HG03575 (cell line): ENCODE measurements around the gene CDK2AP2.
"Not testable (repeated sequence)": the region's sequence is repeated elsewhere in the genome, so short reads cannot be mapped to it uniquely, and the experiment has no call there.

Experiments
- ATAC-seq: cut with Tn5 transposase; IDR thresholded peaks from one replicate; pipeline ENCODE4 v1.9.1; 2021; ENCODE audit not compliant: unreplicated experiment, insufficient number of reproducible peaks, low FRiP score; ENCODE audit errors: extremely low read depth

The CDK2AP2 gene

DNA sequence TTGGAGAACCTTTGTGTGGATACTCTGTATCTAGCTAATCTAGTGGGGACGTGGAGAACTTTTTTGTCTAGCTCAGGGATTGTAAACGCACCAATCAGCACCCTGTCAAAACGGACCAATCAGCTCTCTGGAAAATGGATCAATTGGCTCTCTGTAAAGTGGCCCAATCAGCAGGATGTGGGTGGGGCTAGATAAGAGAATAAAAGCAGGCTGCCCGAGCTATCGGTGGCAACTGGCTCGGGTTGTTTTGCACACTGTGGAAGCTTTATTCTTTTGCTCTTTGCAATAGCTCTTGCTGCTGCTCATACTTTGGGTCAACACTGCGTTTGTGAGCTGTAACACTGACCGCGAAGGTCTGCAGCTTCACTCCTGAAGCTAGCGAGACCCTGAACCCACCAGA, 31.3 kb downstream of the CDK2AP2 start:
- ATAC-seq, result not testable (repeated sequence)

DNA sequence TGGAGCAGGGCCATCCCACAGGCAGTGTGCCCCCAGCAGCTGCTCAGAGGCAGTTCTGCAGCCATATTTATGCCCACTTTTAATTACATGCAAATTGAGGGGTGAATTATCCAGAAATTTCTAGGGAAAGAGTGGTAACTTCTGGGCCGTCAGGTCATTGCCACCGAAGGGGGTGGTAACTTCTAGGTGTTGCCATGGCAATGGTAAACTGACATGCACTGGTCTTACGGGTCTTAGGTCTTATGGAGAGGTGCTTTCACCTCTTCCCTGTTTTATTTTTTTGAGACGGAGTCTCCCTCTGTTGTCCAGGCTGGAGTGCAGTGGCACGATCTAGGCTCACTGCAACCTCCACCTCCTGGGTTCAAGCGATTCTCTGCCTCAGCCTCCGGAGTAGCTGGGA, 35.1 kb downstream of the CDK2AP2 start:
- no peak for ATAC-seq

GRCh38 chr11:67470337-67471002, 37.5 kb downstream of the CDK2AP2 start:
- ATAC-seq, result no peak

GRCh38 chr11:67469508-67469811, 38.5 kb downstream of the CDK2AP2 start:
- no peak for ATAC-seq

DNA sequence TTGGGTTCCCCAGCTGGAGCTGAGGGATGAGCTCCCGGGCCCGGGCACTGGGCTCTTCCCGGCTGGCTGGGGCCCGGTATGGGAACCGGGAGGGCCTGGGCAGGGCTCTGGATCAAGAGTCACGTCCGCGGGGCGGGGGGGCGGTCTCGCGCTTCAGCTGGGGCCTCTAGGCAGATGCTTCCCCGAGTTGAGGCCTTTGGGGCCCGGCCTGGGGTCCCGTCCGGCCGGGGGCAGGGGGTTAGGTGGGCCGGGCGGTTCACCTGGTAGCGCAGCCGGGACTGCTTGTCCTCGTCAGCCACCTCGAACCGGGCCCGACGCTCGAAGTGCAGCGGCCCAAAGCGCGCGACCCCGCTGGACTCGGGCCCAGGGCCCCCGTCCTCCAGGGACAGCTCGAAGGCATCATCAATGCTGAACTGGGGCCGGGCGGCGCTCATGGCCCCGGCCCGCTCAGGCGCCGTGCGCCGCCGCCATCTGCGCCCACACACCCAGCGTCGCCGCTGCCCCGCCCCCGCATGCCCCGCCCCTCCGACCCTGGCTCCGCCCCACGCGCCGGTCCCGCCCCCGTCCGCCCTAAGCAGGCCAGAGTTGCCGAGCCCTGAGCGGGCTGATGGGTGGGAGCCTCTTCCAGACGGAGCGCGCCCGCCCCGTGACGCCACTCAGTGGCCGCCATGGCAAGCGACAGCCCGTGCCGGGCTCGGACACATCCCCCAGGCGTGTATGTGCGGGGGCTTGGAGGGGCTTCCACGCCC, 39.0 kb downstream of the CDK2AP2 start, which contains the start of gene TMEM134:
Gene TMEM134, minus strand, starts transcription at position 493 of the 749 bp plus-strand sequence. Its CDS starts 59 bp downstream, at position 434.
- no peak for ATAC-seq

GRCh38 chr11:67468456-67468758, 39.6 kb downstream of the CDK2AP2 start:
- ATAC-seq, result no peak

GRCh38 chr11:67468056-67468455, 39.9 kb downstream of the CDK2AP2 start:
- no peak for ATAC-seq

DNA sequence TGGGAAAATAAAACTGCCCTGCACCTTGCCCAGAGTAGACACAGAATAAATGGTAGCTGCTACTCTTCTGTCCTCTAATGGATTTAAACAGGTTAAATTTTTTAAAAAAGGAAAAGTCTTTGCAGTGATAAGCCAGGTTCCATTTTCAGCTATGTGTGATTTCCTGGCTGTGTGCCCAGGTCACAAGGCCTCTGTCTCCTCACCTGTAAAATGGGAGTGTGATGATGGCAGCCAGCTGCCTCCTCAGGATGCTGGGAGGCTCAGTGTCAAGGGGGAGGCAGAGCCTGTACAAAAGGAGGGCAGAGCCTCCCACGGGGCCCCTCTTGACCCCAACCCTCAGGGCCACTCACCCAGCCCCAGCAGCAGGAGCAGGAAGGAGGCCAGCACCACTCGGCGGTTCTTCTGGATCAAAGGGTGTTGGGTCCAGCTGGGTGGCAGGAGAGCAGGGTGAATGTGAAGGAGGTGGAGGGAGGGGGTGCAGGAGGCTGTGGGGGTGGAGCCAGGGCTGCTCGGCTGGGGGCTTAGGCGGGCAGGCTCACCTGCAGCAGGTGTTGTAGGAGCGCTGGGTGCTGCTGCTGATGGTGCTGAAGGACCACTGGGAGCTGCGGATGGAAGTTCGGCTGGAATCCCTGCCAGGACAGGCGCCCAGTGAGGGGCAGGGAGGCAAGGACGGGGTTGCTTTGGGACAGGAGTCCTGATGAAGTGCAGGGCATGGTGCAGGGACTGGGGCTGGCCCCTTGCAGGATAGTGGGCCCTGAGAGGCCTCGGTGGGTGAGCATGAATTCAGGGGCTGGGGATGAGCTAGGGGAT, 40.8 kb downstream of the CDK2AP2 start:
- no peak for ATAC-seq

DNA sequence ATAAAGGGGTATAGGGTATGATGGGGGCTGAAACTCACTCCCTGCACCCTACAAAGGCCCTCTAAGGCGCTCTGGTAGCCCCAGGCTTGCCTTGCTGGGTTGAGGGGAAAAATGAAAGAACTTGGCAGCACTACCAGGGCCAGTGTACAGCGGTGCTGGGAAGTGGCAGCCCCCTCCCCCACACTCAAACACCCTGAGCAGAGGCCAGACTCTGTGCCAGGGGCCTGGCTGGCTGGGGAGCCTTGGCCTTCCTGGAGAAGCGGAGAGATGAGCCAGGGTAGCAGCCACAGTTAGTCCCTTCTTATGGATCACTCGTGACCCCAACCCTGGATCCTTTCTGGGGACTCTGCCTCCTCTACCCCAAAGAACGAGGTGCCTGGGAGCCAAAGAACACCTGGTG, 41.6 kb downstream of the CDK2AP2 start:
- ATAC-seq, result no peak

- ATAC-seq, result not testable (repeated sequence)
These were observed 42.4 kb downstream of the CDK2AP2 start for GRCh38 chr11:67465530-67465929.

DNA sequence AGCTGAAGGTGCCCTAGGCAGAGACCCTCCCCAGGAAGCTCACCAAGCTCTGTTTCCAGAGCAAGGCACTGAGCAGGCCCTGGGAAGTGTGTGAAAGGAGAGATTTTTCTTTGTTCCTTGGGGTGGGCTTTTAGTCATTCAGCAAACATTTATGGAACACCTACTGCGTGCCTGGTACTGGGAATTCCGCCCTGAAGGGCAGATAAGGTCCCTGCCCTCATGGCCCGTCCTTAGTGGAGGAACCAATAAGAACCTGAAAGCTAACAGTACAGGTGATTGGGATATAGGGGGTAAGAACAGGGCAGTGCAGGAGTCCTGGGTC, 42.8 kb downstream of the CDK2AP2 start:
- no peak for ATAC-seq

- ATAC-seq, result no peak
These were observed 43.4 kb downstream of the CDK2AP2 start for GRCh38 chr11:67464411-67465188.

- ATAC-seq, result no peak
These were observed 44.1 kb downstream of the CDK2AP2 start for GRCh38 chr11:67463680-67464410.

- no peak for ATAC-seq
These were observed 44.8 kb downstream of the CDK2AP2 start for GRCh38 chr11:67463186-67463585.

GRCh38 chr11:67458266-67458665, 49.7 kb downstream of the CDK2AP2 start:
- ATAC-seq, result no peak

- no peak for ATAC-seq
These were observed 50.5 kb downstream of the CDK2AP2 start for GRCh38 chr11:67457453-67457852.
